ENCODE results near the gene IL18.
"Not testable (repeated sequence)": the region's sequence is repeated elsewhere in the genome, so short reads cannot be mapped to it uniquely, and the experiment has no call there.

IL18 gene

DNA sequence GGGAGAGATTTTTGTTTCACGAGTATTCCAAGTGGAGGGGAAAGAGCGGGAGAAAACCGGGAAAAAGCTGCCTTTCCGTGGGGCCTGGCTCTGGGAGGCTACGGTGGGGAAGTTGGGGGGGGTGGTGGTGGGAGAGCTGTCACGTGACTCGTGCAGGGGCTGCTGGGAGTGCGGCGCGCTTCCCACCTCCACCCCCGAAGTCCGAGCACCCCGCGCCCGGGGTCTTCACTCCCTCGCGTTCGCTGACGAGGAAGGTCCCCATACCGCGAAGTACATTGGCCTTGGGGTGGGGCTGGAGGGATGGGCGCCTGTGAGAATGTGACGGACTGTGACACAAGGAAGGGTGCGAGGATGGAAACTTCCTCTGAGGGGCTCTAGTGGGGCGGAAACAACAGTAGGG lies 3.3 kb upstream of the IL18 start, which contains the start of gene TEX12:
TEX12 (plus strand) TSS at position 228 of the 400 bp plus-strand sequence. CDS start 1,897 bp downstream, outside the sequence.
- no peak for DNase-seq

DNA sequence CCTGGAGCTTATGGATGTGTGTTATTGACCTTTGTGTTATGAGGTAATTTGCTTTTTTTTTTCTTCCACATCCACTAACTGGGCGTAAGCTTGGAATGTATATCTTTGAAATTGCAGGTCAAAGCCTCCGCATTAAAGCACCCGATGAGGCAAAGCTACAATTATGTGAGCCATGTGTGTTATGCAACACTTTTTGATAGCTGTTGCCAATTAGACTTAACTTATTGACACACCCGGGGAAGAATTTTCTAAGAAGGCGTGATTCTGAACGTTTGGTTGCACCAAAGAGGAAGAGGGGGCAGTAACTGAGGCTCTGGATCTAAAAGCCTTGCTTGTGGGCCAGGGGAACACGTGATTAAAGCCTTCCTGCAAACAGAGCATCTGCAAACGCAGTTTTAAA lies 2.7 kb upstream of the IL18 start:
- peak; percentile 79 for DNase-seq

GRCh38 chr11:112165049-112165448 lies 1.2 kb upstream of the IL18 start:
- no peak for DNase-seq

GRCh38 chr11:112162761-112163546 lies 940 bp downstream of the IL18 start:
- peak; percentile 11 for DNase-seq

DNA sequence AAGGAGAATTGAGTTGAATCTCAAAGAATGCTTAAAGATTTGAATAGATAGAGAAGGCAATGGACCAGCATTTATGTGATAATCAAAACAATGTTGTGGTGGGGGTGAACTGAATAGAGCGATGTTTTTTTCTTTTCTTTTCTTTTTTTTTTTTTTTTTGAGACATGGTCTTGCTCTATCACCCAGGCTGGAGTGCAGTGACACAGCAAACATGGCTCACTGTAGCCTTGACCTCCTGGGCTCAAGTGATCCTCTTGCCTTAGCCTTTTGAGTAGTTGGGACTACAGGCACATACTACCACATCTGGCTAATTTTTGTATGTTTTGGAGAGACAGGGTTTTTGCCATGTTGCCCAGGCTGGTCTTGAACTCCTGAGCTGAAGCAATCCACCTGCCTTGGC lies 1.7 kb downstream of the IL18 start:
- DNase-seq, result not testable (repeated sequence)

DNA sequence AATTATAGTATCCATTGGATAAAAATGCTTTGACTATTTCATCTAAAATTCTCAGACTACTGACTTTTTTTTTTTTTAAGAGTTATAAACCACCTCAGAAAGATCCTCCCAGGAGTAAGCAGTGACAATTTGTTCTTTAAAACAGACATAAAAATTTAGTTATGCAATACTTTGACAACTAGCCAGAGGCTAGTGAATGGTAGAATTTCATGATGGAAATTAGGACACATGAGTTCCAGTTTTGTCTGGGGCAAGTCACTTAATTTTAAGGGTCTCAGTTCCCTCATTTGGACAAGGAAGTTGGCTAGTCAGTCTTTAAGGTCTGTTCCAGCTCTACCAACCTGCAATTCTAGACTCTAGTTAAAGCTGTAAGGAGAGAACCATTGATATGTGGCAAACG lies 2.9 kb downstream of the IL18 start:
- no peak for DNase-seq

DNA sequence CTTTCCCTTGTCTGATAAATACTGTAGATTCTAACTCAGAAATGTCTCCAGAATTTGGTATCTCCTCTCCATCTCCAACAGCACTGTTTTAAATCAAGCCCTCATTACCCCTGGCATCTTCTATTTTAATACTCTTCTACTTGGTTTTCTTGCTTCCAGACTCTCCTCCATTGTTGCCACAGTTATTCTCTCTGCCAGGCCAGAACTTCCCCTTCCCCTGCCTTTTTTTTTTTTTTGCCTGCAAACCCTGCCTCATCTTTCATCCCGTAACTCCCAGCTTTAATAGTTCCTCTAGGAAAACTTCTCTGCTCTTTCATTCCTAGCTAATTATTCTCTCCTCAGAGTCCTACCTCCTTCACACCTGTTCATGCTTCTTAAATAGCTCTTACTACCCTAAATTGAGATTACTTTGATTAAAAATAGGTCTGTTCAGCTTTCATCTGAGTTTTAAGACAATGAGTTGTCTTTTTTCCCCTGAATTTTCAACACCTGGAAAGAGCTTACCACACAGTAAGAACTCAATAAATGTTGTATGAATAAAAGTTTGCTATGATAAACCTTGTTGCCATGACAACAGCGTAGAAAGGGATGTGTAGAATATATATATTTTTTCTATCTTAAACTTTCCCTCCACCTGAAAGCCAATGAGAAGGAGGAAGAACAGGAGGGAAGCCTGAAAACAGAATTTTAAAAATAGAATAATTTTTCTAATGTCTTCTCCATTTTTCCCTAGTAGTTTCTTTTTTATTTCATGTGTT lies 3.6 kb downstream of the IL18 start:
- no peak for DNase-seq

GRCh38 chr11:112159098-112160065 lies 4.5 kb downstream of the IL18 start:
- no peak for DNase-seq

GRCh38 chr11:112156956-112157766 lies 6.7 kb downstream of the IL18 start:
- peak; percentile 100 for DNase-seq

DNA sequence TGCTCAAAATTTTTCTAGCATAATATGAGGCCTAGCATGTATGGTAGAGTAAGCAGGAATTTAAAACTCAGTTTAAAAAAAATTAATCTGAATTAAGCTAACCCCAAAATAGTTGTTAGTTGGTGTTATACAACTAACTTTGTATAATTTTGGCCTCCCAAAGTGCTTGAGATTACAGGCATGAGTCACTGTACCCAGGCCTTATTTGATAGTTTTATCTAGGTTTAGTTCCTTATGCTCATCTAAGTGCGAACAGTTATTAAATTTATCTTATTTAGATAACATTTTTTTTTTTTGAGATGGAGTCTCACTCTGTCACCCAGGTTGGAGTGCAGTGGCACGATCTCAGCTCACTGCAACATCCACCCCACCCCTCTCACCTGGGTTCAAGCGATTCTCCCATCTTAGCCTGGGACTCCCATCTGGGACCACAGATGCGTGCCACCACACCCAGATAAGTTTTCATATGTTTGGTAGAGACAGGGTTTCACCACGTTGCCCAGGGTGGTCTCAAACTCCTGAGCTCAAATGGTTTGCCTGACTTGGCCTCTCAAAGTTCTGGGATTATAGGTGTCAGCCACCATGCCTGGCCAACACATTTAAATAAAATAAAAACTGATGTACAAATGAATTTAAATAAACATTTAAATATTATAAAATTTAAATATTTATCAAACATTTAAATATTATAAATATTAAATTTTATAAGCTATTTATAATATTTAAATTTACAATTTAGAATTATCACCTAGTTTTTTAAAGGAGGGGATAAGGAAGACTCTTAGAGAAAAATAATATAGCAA lies 7.5 kb downstream of the IL18 start:
- DNase-seq, result no peak

GRCh38 chr11:112150517-112150916 lies 13.4 kb downstream of the IL18 start:
- no peak for DNase-seq

DNA sequence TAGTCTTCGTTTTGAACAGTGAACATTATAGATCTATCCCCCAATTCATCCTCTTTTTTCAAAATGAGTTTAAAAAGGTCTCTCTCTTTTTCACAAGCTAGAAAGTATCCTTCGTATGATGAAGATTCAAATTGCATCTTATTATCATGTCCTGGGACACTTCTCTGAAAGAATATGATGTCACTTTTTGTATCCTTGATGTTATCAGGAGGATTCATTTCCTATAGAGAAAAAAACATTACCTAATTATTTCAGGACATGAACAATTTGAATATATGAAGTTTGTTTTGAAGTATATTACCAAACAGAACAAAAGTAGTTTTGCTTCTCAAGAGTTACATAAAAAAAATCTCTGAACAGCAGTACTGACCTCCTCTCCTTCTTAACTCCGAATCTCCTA lies 20.3 kb downstream of the IL18 start:
- no peak for DNase-seq

- no peak for DNase-seq
These were observed 29.4 kb downstream of the IL18 start for GRCh38 chr11:112134473-112134872.

DNA sequence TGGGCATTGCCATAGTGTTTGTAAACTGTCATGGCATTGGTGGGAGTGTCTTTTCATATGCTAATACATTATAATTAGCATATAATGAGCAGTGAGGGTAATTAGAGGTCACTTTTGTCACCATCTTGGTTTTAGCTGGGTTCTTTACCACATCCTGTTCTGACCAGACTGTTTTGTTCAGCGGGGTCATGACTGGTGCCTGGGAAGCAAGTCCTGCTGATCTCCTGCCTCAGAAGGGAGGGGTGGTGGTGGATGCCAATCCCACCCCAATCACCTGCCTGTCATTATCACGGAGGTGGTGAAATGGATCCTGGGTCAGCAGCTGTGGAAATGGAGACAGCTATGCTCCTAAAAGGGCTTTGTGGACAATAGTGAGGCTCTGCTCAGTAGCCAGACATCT lies 31.2 kb downstream of the IL18 start:
- DNase-seq, result no peak

DNA sequence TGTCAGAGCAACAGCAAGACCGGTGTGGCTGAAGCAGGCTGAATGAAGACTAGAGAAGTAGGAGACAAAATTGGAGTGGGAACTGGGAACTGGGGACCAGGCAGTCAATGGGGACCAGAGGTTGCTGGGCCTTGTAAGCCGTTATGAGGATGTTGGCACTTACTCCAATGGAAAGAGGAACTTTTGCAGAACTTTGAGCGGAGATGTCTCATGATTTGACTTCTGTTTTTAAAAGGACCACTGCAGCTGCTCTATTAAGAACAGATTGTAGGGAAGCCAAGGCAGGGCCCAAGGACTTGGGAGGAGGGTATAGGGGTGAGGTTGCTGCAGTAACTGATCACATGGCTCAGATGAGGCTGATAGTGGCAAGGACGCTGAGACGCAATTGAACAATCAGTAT lies 34.2 kb downstream of the IL18 start:
- no peak for DNase-seq

DNA sequence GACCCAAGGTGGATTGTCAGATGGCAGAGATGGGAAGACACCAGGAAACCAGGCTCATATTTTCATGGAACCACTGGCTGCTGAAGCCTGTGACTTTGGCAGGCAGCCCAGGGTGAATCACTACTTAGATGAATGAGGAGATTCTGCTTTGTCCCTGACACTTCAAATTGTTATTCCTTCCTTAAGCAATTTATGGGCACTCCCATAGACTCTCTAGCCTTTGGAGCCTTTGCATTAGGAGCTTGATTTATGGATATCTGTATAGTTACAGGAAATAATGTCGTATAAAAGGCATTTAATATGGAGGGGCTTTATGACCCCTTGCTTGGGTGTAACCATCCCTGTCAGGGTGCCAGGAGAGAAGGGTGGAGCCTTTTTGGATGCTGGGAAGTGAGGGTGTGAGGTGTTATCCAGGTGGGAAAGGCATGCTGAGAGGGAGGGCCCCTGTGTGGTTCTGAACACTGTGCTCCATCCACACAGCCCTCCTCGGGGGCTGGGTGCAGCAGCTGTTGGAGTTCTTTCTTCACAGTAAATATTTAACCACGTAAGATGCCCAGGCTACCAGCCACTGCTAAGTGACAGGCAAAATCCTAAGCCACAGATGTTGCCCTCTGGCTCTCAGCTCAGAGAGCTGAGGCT lies 35.3 kb downstream of the IL18 start:
- peak; percentile 84 for DNase-seq

DNA sequence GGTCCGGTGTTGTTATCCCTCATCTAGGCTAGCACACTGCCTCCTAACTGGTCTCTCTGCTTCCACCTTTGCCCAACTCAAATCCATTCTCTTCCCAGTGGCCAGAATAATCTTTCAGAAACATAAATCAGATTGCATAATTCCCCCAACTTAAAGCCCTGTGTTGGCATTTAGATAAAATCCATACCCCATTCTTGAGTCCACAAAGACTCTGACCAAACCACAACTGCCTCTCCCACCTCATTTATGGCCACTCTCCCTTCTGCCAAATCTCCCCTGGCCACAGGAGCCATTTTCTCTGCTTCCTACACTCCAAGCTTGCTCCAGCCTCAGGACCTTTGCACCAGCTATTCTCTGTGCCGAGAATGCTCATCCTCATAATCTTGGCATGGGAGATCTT lies 36.8 kb downstream of the IL18 start:
- DNase-seq, result no peak

DNA sequence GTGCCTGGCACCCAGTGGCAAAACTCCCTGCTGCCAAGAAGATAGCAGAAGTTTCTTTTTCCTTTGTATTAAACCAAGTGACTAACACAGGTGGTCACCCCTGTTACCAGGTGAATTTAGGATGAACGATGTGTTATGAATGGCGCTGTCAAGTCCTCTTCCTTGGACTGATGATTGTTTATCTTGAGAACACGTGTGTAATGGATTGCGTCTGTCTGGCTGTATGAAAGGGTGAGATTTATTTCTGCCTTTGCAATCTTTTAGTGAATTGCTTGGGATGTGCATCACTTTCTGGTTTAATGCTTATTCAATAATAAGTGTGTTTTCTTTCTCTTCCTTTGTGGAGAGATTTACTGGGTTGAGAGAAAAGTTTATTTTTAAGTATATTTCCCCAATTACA lies 40.8 kb downstream of the IL18 start:
- DNase-seq, result no peak

DNA sequence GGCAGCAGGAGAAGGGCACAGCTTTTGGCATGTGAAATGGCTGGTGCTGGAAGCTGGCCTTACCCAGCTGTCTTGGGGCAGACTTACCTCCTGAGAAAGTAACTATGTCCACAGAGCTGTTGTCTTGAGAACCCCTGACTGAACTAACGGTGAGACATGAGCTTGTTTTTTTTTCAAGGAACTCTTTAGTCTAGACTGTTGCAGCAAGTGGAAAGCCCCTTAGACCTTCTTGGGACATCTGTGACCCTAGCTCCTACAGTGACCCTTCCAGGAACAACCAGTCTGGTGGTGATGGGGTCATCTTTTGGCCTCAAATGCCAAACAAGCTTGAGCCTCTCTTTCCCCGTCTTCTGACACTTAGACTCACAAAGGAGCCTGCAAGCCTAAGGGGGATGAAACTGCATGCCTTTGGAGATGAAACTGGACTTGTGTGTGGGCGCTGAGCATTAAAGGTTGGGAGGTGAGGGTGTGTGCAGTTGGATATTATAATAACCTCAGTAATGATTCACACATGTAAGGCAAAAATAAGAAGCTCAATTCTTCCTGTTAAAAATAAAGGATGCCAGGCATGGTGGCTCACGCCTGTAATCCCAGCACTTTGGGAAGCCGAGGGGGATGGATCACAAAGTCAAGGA lies 41.8 kb downstream of the IL18 start:
- no peak for DNase-seq

GRCh38 chr11:112118176-112118575 lies 45.7 kb downstream of the IL18 start:
- no peak for DNase-seq

Measured in HCEC 1CT (cell line).